Mucosa of descending colon (tissue), 3 donors: ENCODE results near the gene RAB6C. TPM values are rescaled to one million over a fixed set of nuclear protein-coding genes. Genes with fewer than 3 reads are reported as not detected.
"Not testable (repeated sequence)": the region's sequence is repeated elsewhere in the genome, so short reads cannot be mapped to it uniquely, and the experiment has no call there.

Experiments used
- ATAC-seq: fragments of 200-7000 bp; cut with Tn5 transposase; one replicate; pipeline ENCODE4 v1.9.1; 2020; ENCODE audit warnings: mild to moderate bottlenecking, moderate library complexity
- DNase-seq, 3 donors: peaks; one replicate each; pipeline ENCODE4 v3.0.0-alpha.2; 2020
- H3K36me3 ChIP-seq: fragments of 200-600 bp; one replicate; pipeline ENCODE4 v1.8.0; 2021; ENCODE audit warnings: low read depth, mild to moderate bottlenecking
- H3K4me1 ChIP-seq: fragments of 200-600 bp; one replicate; pipeline ENCODE4 v1.8.0; 2021; ENCODE audit warnings: low read depth, mild to moderate bottlenecking
- H3K4me3 ChIP-seq: fragments of 200-600 bp; one replicate; pipeline ENCODE4 v1.8.0; 2021; ENCODE audit warnings: mild to moderate bottlenecking
- H3K9me3 ChIP-seq: fragments of 200-600 bp; one replicate; pipeline ENCODE4 v1.8.0; 2021; ENCODE audit warnings: mild to moderate bottlenecking
- intact Hi-C, 2 donors: fragments of 100-400 bp; cut with DNase I in 1 of 2; cut with micrococcal nuclease in 1 of 2; formaldehyde crosslinking; loops; one replicate each; pipeline versions ENCODE4 v1.11.0 to v1.11.1; 2022; cut with DNase I, micrococcal nuclease
- long read RNA-seq, 2 donors: library from polyadenylated mRNA; unstranded; transcript quantifications; one replicate each; pipeline ENCODE4 v2.0.0, GENCODE V29; 2019 to 2021
- total RNA-seq, 3 donors: library from RNA; stranded (reverse); fragmentation: NEBNext Ultra II Directional in 2 of 3; extraction: Animal tissue kit (Norgen Biotek cat#: 25700) in 2 of 3; gene quantifications; one replicate each; pipeline versions ENCODE4 v1.2.1 to v1.2.4, GENCODE V29; 2021 to 2023
- TF ChIP-seq, protein P1 (sequence below): fragments of 200-600 bp; IDR thresholded peaks from one replicate; pipeline ENCODE4 v1.8.0; 2022; ENCODE audit warnings: antibody characterized with exemption, mild to moderate bottlenecking
- donor health status: DM: no; HTN: no; CAD: no; lungs with moderate emphysema.
- donor health status: DM: no; HTN: no; CAD: no.
- donor health status: DM: no; HTN: yes; CAD: no.

The RAB6C gene
- under 1 TPM in 2 of 3 donors, not detected in 1; 0.17 to 0.35 TPM for total RNA-seq
- long read RNA-seq, donor 1, result 0 reads
- long read RNA-seq, donor 2, result 0 reads

DNA sequence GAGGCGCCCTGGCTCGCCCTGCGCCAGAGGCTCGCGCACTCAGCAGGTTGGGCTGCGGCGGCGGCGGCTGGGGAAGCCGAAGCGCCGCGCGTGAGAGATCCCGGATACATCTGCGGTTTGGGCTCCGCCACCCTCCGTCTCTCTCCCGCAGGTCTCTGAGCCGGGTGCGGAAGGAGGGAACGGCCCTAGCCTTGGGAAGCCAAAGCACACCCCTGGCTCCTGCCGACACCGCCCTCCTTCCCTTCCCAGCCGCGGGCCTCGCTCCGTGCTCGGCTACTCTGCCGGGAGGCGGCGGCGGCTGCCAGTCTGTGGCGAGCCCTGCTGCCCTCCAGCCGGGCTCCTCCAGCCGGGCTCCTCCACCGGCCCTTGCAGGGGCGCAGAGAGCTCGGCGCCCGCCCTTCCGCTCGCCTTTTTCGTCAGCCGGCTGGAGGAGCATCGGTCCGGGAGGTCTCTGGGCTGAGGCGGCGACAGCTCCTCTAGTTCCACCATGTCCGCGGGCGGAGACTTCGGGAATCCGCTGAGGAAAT, at the start of gene RAB6C:
Gene RAB6C, plus strand, starts transcription at position 38 of the 527 bp plus-strand sequence. Its CDS starts 450 bp downstream, at position 488.
- H3K4me1 ChIP-seq, H3K9me3 ChIP-seq, H3K36me3 ChIP-seq, H3K4me3 ChIP-seq, intact Hi-C loops: not testable (repeated sequence)
- peak; percentile 74 for ATAC-seq
- peak in 2 of 3 donors; percentile 1 to 37 for DNase-seq

DNA sequence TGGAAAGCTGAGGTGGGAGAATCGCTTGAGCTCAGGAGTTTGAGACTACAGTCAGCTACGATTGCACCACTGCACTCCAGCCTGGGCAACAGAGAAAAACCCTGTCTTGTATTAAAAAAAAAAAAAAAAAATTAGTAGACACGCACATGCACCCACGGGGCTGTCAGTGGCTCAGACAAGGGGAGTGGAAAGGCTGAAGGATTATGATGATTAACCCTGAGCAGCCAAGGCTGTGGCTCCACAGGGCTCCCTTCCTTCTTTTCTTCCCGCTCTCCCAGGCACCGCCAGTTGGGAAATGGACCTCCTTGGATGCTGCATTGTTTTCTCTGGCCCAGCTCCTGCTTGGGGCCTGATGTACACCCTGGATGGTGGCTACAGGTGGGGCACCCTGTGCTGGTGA, 49.0 kb upstream of the RAB6C start:
- no peak for DNase-seq
- H3K4me3 ChIP-seq, result no peak overlapping the region
- intact Hi-C loops, result no loop called here
- H3K4me1 ChIP-seq, result no peaks in the 10 kb centered on the region
- no peaks in the 10 kb centered on the region for H3K9me3 ChIP-seq
- no peak for ATAC-seq
- TF ChIP-seq, protein P1, sequence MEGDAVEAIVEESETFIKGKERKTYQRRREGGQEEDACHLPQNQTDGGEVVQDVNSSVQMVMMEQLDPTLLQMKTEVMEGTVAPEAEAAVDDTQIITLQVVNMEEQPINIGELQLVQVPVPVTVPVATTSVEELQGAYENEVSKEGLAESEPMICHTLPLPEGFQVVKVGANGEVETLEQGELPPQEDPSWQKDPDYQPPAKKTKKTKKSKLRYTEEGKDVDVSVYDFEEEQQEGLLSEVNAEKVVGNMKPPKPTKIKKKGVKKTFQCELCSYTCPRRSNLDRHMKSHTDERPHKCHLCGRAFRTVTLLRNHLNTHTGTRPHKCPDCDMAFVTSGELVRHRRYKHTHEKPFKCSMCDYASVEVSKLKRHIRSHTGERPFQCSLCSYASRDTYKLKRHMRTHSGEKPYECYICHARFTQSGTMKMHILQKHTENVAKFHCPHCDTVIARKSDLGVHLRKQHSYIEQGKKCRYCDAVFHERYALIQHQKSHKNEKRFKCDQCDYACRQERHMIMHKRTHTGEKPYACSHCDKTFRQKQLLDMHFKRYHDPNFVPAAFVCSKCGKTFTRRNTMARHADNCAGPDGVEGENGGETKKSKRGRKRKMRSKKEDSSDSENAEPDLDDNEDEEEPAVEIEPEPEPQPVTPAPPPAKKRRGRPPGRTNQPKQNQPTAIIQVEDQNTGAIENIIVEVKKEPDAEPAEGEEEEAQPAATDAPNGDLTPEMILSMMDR, result no peak
- no peaks in the 10 kb centered on the region for H3K36me3 ChIP-seq

DNA sequence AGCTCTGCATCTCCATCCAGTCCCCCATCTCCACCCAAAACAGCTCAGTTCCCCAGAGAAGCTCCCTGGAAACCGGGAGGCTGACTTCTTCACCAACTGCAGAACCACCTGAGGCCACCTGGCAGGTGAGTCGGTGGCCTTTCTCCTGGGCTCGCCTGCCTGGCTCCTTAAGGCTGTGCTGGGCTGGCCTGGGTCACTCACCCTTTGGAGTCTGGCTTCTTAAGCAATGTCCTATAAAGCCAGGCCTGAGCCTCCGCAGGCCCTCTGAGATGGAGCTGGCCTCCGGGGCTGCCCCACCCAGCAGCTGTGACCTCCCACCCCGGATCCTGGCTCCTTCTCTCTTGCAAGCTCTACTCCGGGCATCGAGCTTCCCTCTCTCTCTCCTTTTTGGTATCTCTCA, 46.1 kb upstream of the RAB6C start:
- H3K4me3 ChIP-seq, H3K4me1 ChIP-seq, H3K9me3 ChIP-seq, DNase-seq, H3K36me3 ChIP-seq, intact Hi-C loops, ATAC-seq: not testable (repeated sequence)

DNA sequence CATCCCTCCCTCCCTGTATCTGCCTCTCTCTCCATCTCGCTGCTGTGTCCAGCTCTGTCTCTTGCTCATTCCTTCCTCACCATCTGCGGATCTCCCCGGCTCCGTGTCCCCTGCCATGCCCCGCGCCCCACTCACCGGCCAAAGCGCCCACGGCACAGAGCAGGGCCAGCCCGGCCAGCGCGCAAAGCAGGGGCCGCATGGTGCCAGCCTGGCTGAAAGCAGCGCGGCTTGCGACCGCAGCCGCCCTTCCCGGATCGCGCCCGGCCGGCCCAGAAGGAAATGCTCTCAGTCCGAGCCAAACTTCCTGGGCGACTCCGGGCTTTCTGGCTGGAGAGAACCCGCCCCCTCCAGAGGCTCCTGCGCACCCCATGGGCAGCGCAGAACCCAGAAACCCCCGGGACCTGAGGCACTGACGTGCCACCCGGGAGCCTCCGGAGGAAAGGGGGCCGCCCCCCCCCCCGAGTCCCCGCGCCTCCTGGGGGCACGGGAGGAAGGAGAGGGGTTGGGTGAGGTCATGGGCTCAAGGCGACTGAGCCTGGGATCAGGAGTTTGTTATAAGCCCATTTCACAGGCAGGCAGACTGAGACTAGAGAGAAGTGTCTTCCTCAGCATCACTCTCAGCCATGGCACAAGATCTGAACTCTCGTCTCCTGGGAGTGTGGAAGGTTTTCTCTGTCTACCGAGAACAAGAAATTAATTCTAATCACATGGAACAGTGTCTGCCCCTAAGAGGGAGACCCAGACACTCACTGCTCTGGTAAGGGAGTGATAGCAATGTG, 45.2 kb upstream of the RAB6C start:
- TF ChIP-seq, protein P1, result no peak
- no peaks in the 10 kb centered on the region for H3K9me3 ChIP-seq
- DNase-seq, result no peak
- no peaks in the 10 kb centered on the region for H3K4me1 ChIP-seq
- ATAC-seq, result no peak
- intact Hi-C loops, result no loop called here
- no peaks in the 10 kb centered on the region for H3K36me3 ChIP-seq
- no peak overlapping the region for H3K4me3 ChIP-seq

DNA sequence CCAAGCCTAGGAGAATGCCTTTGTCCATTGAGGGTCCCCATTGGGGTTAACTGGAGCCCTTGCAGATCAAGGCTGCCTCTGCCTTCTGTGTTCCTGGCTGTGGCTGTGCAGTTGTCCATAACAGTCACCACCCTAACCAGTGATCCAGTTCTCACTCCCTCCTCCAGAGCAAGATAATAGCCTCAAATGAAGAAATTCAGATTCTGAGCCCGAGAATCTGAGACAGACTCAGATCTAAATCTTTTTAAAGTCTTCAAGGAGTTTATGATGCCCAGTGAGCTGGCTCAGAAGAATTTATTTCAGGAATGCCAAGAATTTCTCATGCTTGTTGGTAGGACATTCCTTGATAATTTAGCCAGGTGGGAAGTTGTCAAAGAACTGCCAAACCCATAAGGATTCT, 44.3 kb upstream of the RAB6C start:
- intact Hi-C loops, result no loop called here
- ATAC-seq, result no peak
- Histone ChIP-seq H3K9me3 (no peaks in the 10 kb centered on the region), H3K4me1 (no peaks in the 10 kb centered on the region), H3K36me3 (no peaks in the 10 kb centered on the region), H3K4me3 (no peak overlapping the region)
- no peak for DNase-seq
- TF ChIP-seq, protein P1, result no peak

DNA sequence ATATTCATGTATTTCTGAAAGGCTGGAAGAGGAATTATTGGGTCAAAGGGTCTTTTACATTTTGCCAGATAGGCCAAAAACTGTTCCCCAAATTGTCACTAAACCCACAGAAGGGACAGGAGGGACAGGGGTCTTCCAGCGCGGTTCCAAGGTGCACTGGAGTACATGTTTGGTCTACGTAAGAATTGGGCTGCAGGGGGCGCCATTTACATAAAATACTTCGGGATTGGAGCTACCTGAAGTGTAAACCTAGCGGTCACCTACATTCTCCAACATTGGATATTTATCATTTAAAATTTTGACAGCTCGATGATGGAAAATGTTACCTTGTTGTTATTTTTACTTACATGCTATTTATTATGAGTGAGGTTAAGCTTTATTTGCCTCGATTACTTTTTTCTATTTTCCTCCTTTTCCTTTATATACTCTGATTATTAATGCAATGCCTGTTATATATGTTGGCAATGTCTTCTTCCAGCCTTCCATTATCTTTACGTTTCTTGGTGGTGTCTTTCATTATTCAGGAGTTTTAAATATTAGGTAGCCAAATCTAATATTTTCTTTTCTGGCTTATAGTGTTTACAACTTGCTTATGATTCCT, 43.0 kb upstream of the RAB6C start:
- TF ChIP-seq, protein P1, result no peak
- Histone ChIP-seq H3K4me1 (no peaks in the 10 kb centered on the region), H3K36me3 (no peaks in the 10 kb centered on the region), H3K4me3 (no peak overlapping the region), H3K9me3 (no peaks in the 10 kb centered on the region)
- no peak for ATAC-seq
- intact Hi-C loops, result no loop called here
- DNase-seq, result no peak

DNA sequence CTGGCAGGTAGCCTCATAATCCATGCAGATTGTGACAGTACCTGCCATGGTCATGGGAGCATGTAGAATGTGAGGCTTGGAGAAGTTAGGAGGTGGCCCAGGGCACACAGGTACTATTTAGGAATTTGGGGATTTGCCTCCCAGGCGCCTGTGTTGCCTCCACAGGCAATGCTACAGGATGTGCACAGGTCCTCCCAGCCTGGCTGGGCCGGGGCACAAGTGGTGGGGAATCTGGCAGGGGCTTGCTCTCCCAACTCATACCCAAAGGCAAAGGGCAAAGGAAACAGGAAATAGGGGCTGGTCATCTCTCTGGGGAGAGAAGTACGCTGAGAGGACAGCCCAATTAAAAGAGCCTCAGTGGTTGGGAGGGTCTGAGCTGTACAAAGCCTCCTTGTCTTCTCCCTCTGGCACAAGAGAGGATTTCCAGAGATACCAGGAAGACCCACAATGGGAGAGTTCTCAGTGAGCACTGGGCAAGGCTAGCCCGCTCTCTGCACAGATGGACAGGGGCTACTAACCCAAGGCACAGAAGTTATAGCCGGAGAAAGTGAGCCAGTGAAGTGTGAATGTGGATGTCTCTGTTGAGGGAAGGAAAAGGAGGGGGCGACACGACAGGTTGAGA, 40.5 kb upstream of the RAB6C start:
- DNase-seq, ATAC-seq, H3K4me1 ChIP-seq, H3K36me3 ChIP-seq, H3K4me3 ChIP-seq, intact Hi-C loops, H3K9me3 ChIP-seq: not testable (repeated sequence)

DNA sequence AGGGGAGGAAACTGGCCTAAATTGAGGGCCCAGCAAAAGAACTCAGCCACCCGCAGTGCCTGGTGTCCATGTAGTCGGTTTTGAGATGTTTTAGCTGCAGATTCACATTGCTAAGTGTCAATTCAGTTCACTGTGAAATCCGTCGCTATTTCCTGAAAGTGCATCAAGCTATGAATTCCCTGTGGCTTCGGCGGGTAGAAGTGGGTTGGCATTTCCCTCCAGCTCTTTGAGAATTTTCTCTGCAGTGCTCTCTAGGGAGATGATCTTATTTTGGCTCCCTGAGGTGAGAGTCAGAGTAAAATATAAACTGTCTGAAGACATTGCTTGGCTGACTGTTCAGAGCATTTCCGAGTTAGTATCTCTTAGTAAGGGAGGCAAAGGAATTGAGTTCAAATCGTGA, 36.0 kb upstream of the RAB6C start:
- intact Hi-C loops, H3K36me3 ChIP-seq, DNase-seq, H3K4me1 ChIP-seq, H3K4me3 ChIP-seq, ATAC-seq, H3K9me3 ChIP-seq: not testable (repeated sequence)
